Activated gamma-delta T cell treated with anti-CD3 and anti-CD28 coated beads, Interleukin-2, amount 50 U/mL, for 16 hours (primary cell): Measurements from ENCODE around the gene SMAD9.

Experiments used
- DNase-seq: peaks from one replicate; pipeline ENCODE4 v3.0.0-alpha.2; 2020; ENCODE audit warnings: low read depth

Gene SMAD9

DNA sequence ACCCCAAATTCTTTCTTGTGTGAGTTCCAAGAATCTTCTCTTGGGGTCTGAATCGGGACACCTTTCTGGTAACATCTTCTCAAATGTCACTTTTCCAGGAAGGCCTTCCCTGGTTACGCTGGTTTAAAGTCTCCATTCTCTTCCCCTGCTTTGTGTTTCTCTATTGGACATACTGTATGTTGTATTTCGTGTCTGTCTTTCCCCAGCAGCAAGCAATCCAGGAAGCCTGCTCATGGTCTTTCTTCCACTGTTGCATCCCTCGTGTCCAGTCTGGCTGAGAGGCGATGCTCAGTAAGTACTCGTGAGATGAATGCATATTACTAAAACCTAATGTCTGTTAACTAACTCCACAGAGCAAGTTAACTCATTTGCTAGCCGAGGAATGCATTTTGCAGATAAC lies 57.3 kb downstream of the SMAD9 start:
- no peak for DNase-seq

DNA sequence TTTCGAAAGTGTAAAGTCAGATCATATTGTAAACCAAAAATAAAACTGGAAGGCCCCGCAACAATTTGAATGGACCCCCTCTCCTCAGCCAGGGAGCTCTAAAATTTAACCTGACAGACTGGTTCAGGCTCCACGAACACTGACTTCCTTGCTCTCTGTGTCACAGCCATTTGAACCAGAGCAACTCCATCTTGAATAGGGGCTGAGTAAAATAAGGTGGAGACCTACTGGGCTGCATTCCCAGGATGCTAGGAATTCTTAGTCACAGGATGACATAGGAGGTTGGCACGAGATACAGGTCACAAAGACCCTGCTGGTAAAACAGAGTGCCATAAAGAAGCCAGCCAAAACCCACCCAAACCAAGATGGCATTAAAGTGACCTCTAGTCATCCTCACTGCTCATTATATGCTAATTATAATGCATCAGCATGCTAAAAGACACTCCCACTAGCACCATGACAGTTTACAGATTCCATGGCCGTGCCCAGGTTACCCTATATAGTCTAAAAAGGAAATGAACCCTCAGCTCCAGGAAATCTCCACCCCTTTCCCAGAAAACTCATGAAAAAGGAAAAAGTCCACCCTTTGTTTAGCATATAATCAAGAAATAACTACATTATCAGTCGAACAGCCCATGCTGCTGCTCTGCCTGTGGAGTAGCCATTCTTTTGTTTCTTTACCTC lies 57.9 kb downstream of the SMAD9 start:
- DNase-seq: no peak

DNA sequence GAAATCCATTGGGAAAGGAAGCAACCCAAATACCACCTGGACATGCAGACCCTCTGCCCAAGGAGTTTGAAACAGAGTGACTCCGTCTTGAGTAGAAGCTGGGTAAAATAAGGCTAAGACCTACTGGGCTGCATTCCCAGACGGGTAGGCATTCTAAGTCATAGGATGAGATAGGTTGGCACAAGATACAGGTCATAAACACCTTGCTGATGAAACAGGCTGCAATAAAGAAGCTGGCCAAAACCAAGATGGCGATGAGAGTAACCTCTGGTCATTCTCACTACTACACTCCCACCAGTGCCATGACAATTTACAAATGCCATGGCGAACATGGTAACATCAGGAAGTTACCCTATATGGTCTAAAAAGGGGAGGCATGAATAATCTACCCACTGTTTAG lies 60.8 kb downstream of the SMAD9 start:
- DNase-seq: no peak

GRCh38 chr13:36858290-36858689 lies 61.7 kb downstream of the SMAD9 start:
- DNase-seq: no peak

DNA sequence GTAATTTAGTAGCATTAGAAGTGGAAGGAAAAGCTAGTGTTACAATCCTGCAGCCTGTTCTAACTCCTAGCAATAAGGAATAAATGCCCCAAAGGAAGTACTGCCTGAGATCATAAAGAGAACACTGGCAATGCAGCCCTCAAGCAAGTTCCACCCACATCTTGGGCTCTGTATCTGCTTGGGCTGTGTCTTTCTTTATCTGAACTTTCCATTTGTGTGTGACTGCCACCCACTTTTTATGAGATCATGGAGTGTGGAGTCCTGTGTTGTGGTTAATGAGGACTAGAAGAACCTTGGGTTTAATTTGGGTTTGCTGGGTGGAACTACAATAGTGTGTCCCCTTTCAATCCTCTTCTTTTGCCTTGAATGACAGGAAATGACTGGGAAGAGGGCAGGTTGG lies 62.8 kb downstream of the SMAD9 start:
- no peak for DNase-seq

DNA sequence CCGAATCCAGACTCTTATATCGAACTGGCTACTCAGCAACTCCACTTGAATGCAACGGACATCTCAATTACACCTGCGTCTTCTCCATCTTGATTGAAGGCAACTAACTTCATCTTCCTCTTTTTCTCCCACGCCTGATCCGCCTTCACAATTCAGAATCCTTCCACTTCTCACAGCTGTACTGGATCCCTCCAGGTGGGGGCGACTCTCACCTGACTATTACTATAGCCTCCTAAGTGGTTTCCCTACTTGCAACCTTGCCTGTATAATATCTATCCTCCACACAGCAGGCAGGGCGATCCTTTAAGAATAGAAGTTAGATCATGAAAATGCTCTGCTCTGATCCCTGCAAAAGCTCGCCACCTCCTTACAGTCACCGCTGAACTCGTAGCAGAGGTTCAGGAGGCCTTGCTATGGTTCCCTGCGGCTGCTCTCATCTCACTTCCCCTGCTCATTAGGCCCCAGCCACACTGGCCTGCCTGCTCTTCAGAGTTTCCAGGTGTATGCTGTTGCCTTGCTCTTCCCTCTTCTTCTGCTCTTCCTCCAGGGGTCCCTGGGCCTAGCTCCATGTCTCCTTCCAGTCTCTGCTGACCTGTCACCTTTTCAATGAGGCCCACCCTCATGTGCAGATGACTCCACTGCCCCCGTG lies 69.1 kb downstream of the SMAD9 start:
- no peak for DNase-seq

GRCh38 chr13:36848199-36848982 lies 71.6 kb downstream of the SMAD9 start:
- no peak for DNase-seq

DNA sequence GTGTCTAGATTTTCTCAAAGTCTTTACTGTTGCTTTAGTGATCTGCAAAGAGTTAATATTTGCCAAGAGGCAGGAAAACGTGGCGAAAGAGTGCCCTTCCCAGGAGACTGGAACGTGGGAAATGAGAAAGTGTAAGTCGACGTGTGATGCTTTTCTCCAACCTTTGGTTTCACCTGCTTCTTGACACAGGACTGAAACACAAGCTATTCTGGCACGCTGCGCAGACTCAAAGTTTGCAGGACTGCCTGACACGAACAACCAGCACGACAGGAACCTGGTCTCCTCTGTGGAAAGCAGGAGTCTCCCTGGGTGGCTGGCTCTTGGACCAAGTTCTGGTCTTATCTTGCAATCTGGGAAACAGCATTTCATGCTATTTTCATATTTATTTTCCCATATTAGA lies 72.4 kb downstream of the SMAD9 start:
- no peak for DNase-seq

GRCh38 chr13:36841391-36841790 lies 78.6 kb downstream of the SMAD9 start:
- DNase-seq: no peak

DNA sequence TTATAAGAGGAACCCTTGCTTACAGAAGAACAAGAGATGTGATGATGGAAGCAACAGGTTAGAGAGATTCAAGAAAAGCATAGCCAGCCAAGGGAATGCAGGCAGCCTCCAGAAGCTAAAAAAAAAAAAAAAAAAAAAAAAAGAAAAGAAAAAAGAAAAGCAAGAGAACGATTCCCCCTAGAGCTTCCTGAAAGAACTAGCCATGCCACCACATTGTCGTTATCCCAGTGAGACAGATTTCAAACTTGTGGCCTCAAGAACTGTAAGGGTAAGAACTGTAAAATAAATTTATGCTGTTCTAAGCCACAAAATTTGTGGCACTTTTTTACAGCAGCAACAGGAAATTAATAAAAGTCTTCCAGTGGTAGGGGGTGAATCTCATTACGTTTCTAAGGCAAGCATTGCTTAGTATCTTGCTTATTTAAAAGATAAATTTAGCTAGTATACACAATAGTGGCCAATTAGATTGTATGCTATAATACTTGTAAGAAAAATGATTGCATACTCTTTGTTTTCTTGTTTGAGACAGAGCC lies 79.3 kb downstream of the SMAD9 start:
- no peak for DNase-seq

- DNase-seq: no peak
Observed at GRCh38 chr13:36839981-36840380, 80.1 kb downstream of the SMAD9 start.

DNA sequence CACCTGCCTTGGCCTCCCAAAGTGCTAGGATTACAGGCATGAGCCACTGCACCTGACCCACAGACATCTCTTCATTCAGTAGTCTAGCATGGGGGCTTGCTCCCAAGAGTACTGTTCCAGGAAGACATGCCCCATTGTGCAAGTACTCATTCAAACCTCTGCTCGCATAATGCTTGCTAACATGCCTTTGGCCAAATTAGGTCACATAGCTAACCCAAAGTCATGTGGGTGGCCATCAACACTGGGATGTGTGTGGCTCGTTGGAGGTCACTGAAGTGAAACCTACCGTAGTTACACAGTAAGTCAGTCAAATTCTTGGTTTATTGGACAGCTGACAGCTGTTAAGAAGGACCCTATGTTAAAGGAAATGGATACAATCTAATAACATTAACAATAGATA lies 80.8 kb downstream of the SMAD9 start:
- DNase-seq: no peak

DNA sequence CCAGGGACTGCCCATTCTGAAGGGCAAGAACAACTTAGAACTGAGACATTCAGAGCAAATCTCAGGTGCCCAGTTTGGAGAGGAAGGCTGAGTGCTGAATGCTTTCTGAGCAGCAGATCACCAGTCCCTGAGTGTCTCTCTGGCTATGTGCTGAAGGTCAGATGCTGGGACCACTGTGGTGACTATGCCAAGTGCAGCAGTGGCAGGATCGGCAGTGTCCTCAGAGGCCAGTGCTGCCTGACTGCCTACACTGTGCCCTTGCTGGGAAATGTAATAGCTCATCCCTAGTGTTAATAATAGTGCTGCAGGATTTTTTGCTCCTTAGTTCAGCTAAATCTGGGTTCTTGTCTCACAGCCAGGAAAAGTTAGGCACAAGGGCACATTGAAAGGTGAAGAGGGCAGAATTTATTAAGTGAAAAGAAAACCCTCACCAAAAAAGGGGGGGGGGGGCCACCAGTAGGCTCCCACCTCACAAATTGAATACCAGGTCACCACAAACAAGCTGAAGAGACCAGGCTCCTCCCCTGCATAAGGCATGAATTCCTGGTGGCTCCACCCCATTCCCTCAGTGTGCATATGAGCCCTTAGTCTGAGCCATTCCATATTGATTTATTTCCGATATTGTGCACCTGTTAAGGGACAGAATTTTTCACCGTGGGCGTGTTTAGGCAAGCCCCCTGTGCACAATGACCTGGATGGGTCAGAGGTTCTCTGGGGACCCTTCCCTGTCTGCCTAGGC lies 82.5 kb downstream of the SMAD9 start:
- DNase-seq: no peak

DNA sequence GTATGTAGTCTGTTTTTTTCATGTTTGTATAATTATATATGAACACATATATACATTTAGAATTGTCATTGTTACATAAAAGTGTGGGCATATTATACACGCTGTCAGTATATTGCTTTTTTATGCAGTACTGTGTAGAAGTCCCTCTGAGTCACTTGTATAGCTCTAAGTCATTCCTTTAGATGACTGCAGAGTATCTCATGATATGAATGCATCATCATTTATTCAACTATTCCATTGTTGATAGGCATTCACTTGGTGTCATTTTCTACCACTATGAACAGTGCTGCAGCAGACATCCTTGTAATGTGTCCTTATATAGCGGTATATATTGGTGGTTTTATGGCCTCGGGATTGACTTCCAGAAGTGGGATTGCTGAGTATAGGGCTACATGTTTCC lies 85.7 kb downstream of the SMAD9 start:
- DNase-seq: no peak

DNA sequence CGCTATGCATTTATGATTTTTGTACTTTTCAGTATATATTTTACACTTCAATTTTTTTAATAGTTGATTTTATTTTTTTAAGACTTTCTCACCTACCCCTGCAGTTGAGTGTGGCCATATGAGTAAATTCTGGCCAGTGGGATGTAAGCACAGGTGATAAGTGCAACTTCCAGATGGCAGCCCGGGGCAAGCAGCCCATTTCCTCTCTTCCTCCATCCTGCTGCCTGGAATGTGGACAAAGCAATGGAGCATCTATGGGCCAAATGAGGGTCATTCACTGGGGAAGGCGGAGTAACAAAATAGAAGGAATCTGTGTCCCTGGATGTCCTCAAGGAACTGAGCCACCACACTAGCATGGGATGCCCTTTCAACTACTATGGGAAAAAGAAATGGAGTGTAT lies 88.7 kb downstream of the SMAD9 start:
- DNase-seq: no peak

GRCh38 chr13:36829753-36830152 lies 90.3 kb downstream of the SMAD9 start:
- no peak for DNase-seq

GRCh38 chr13:36822785-36823184 lies 97.3 kb downstream of the SMAD9 start:
- DNase-seq: no peak

DNA sequence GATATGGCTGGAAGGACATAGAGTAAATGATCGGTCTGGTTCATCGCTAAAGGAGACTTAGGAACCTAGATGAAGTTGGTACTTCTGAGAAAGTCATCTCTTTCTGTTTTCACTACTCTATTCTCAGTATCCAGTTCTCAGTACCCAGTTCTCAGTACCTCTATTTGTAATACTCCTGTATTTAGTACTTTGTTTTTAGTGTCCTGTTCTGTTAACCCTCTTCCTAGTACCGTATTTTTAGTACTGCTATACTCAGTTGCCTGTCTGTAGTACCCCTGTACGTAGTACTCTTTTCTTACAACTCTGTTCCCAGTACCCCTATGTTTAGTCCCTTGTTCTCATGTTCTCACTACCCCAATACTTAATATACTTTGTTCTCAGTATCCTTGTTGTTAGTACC lies 99.8 kb downstream of the SMAD9 start:
- DNase-seq: no peak

GRCh38 chr13:36819739-36820090 lies 100.3 kb downstream of the SMAD9 start:
- peak; percentile 1 for DNase-seq

GRCh38 chr13:36818804-36819738 lies 101.0 kb downstream of the SMAD9 start, which contains the start of gene RFXAP:
TSS of gene RFXAP (plus strand) at chr13:36819222. CDS start at chr13:36819358, 136 bp downstream.
- peak; percentile 84 for DNase-seq
